ENCODE results near the gene EMILIN2. TPM values are rescaled to one million over a fixed set of nuclear protein-coding genes. Genes with fewer than 3 reads are reported as not detected.

The EMILIN2 gene
- polyA plus RNA-seq, 4 donors: 12.4 to 34.8 (median 14.4) TPM

GRCh38 chr18:2871111-2871720 lies 24.4 kb downstream of the EMILIN2 start:
- no peak for DNase-seq (ENCODE audit: low read depth in 4 of 4, low spot score in 3 of 4)

DNA sequence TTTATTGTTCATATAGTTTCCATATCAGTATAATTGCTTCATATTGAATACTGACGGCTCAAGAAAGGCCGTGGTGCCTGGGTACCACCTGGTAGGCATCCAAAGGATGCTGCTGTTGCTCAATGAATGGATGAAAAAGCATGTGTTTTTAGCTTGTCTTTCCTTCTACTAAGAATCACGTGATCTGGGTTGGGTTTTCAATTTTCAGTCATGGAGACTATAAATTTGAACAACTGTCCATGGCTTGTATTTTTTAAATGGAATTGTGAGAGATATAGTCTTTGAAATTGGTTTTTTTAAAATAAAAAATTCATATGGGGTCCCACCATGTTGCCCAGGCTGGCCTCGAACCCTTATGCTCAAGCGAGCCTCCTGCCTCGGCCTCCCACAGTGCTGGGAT lies 25.3 kb downstream of the EMILIN2 start:
- no peak for DNase-seq (ENCODE audit: low read depth in 4 of 4, low spot score in 3 of 4)

DNA sequence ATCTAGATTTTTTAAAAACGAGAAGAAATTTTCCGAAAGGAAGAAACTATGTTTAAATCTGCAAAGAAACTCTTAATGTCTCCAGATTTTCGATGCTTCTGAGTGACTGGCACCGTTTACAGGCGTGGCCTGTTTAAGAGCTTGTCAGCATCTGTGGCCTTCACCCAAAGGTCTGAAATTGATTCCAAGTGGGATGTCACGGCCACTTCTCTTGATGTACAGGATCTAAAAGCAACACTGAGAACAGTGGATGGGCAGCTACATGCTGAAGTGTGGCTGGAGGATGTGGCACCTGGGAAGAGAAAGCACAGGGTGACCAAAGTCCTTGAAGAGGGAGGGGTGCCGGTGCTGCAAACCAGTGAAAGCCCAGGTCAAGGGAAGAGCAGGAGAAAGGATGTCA lies 28.0 kb downstream of the EMILIN2 start:
- no peak for DNase-seq (ENCODE audit: low read depth in 4 of 4, low spot score in 3 of 4)

GRCh38 chr18:2878656-2879330 lies 32.0 kb downstream of the EMILIN2 start:
- no peak for DNase-seq (ENCODE audit: low read depth in 4 of 4, low spot score in 3 of 4)

- DNase-seq (ENCODE audit: low read depth in 4 of 4, low spot score in 3 of 4): no peak
Observed at GRCh38 chr18:2879889-2880288, 33.1 kb downstream of the EMILIN2 start.

GRCh38 chr18:2880473-2880872 lies 33.7 kb downstream of the EMILIN2 start:
- DNase-seq (ENCODE audit: low read depth in 4 of 4, low spot score in 3 of 4): no peak

DNA sequence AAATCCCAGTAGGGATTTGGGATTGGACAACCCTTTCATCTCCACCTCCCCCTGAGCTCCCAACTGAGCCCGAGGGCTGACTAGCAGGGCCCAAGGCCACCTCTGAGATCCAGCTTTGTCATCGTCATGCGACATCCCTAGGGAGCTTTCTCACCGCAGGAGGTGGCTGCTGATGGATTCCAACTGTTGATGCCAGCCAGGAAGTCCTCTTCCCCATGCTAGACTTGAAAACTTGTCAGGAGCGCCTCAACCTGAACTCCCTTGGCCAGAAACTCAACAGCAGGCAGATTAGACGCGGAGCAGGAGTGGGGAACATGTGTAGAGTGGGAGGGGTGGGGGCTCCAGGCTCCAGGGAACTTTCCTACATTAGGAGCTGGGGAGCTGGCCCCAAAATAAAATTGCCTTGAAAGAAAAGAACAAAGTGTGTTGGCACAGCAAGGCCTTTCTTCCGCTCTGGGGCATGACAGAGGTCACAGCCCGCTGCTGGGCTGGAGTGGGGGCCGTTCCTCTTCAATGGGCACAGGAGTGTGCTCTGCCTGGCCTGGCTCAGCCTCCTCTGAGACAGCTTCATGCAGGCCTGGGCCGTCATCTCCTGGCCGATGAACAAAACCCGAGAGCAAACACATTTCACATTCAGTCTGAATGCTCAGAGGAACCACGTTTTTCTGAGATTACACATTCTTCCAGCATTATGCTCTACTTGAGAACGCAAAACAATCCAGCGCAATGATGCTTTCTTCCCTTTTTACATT lies 34.5 kb downstream of the EMILIN2 start:
- peak in 1 of 4 donors; percentile 58 for DNase-seq (ENCODE audit: low read depth in 4 of 4, low spot score in 3 of 4)

GRCh38 chr18:2881840-2882195 lies 35.0 kb downstream of the EMILIN2 start:
- DNase-seq (ENCODE audit: low read depth in 4 of 4, low spot score in 3 of 4): no peak

DNA sequence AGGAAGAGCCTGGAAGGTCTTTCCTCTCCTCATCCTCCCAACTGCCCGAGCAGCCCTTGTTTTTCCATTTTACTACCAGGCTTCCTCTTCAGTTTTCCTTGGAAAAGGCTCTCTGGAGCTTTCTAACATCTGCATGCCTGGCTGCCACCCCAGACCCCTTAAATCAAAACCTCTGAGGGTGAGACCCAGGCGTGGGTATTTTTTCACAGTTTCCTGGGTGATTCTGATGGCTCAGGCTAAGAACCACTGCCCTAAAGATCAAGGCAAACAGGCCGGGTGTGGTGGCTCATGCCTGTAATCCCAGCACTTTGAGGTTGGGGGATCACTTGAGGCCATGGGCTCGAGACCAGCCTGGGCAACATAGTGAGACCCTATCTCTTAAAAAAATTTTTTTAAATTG lies 35.4 kb downstream of the EMILIN2 start:
- no peak for DNase-seq (ENCODE audit: low read depth in 4 of 4, low spot score in 3 of 4)

DNA sequence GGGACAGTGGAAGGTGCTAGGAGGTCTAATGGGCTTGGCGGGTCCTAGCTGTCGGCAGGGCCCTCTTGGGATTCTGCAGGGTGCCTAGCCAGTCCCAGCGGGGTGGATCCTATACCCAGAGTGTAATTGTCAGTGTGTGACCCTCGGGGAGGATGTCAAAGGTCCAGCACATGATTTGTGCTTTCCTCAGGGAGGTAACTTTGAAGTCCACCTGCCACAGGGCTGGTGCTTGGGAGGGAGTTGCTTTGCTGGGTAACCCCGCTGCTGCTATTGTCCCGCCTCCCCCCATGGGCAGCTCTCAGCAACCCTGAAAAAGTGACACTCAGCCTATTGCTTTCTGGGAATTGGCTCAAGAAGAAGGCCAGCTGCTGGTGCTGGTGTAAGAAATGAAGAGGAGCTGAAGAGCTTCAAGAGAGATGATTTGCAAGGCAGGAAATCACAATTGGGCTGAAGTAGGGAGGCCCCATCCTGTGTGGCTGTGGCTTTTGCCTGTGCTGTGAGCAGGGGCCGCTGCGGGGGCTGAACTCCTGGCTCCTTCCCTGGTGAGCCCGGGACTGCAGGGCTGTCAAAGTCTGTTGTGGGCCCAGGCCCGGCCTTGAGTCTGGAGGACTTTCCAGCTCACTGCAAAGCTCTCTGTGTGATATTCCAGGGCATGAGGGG lies 36.4 kb downstream of the EMILIN2 start:
- DNase-seq (ENCODE audit: low read depth in 4 of 4, low spot score in 3 of 4): no peak

GRCh38 chr18:2884706-2885285 lies 38.0 kb downstream of the EMILIN2 start:
- DNase-seq (ENCODE audit: low read depth in 4 of 4, low spot score in 3 of 4): no peak

GRCh38 chr18:2887470-2887869 lies 40.7 kb downstream of the EMILIN2 start:
- no peak for DNase-seq (ENCODE audit: low read depth in 4 of 4, low spot score in 3 of 4)

GRCh38 chr18:2889761-2890192 lies 43.0 kb downstream of the EMILIN2 start:
- DNase-seq (ENCODE audit: low read depth in 4 of 4, low spot score in 3 of 4): no peak

DNA sequence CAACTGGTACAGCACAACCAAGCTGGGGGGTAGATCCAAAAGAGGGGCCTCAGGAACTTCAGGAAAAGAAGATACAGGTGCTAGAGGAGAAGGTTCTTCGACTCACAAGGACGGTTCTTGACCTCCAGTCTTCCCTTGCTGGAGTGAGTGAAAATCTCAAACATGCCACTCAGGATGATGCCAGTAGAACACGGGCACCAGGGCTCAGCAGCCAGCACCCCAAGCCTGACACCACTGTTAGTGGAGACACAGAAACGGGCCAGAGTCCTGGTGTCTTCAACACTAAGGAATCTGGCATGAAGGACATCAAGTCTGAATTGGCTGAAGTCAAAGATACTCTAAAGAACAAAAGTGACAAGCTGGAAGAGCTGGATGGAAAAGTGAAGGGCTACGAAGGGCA lies 43.8 kb downstream of the EMILIN2 start:
- no peak for DNase-seq (ENCODE audit: low read depth in 4 of 4, low spot score in 3 of 4)

DNA sequence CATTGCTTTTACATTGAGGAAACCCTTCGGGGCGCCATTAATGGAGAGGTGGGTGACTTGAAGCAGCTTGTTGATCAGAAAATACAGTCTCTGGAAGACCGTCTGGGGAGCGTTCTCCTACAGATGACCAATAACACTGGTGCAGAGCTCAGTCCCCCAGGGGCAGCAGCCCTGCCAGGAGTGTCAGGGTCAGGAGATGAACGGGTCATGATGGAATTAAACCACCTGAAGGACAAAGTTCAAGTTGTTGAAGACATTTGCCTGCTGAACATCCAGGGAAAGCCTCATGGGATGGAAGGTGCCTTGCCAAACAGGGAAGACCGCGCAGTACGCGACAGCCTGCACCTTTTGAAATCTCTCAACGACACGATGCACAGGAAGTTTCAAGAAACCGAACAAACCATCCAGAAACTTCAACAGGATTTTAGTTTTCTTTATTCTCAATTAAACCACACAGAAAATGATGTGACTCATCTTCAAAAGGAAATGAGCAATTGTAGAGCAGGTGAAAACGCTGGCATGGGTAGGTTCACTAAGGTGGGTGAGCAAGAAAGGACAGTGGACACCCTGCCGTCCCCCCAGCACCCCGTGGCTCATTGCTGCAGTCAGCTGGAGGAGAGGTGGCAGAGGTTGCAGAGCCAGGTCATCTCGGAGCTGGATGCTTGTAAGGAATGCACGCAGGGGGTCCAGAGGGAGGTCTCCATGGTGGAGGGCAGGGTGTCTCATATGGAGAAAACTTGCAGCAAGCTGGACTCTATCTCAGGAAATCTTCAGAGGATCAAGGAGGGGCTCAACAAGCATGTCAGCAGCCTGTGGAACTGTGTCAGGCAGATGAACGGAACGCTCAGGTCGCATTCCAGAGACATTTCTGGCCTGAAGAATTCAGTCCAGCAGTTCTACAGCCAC lies 45.0 kb downstream of the EMILIN2 start:
- no peak for DNase-seq (ENCODE audit: low read depth in 4 of 4, low spot score in 3 of 4)

- DNase-seq (ENCODE audit: low read depth in 4 of 4, low spot score in 3 of 4): no peak
Observed at GRCh38 chr18:2893056-2893455, 46.2 kb downstream of the EMILIN2 start.

- no peak for DNase-seq (ENCODE audit: low read depth in 4 of 4, low spot score in 3 of 4)
Observed at GRCh38 chr18:2893676-2894075, 46.9 kb downstream of the EMILIN2 start.

- DNase-seq (ENCODE audit: low read depth in 4 of 4, low spot score in 3 of 4): no peak
Observed at GRCh38 chr18:2894131-2894840, 47.5 kb downstream of the EMILIN2 start.

DNA sequence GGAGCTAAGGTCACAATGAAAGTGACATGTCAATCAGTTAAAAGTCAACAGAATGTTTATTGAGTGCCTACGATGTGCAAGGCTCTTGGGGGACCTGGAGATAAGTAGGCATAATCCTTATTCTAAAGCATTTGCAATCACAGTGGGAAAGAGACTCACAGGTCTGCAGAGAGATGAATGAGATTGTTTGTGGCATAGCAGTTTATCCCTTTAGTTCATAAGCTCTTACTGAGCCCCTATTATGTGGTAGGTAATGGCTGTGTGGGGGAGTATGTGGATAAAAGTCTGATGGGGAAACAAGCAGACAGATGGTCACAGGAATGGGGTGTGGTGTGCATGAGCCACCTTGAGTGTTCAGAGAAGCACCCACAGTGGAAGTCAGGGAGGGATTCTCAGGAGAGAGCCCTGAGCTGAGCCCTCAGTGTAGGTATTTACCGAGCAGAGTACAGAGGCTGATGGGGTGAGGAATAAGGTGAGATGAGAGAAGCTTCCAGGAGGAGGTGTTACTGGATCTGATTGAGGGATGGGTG lies 48.1 kb downstream of the EMILIN2 start:
- DNase-seq (ENCODE audit: low read depth in 4 of 4, low spot score in 3 of 4): no peak
